Activated CD8-positive, alpha-beta memory T cell treated with anti-CD3 and anti-CD28 coated beads for 24 hours (primary cell): ENCODE results near the gene FAM171A1.
"Not testable (repeated sequence)": the region's sequence is repeated elsewhere in the genome, so short reads cannot be mapped to it uniquely, and the experiment has no call there.

Experiments
- DNase-seq: peaks from one replicate; pipeline ENCODE4 v3.0.0-alpha.2; 2020

FAM171A1 gene

GRCh38 chr10:15316145-15316544, 54.9 kb downstream of the FAM171A1 start:
- no peak for DNase-seq

GRCh38 chr10:15315286-15315685, 55.8 kb downstream of the FAM171A1 start:
- no peak for DNase-seq

- DNase-seq: no peak
Measured at GRCh38 chr10:15314482-15315045, 56.5 kb downstream of the FAM171A1 start.

- DNase-seq: no peak
Measured at GRCh38 chr10:15313843-15314242, 57.2 kb downstream of the FAM171A1 start.

GRCh38 chr10:15313047-15313446, 58.0 kb downstream of the FAM171A1 start:
- no peak for DNase-seq

GRCh38 chr10:15311569-15312280, 59.4 kb downstream of the FAM171A1 start:
- no peak for DNase-seq

- no peak for DNase-seq
Measured at GRCh38 chr10:15310776-15311568, 60.1 kb downstream of the FAM171A1 start.

GRCh38 chr10:15309221-15309620, 61.9 kb downstream of the FAM171A1 start:
- DNase-seq: no peak

GRCh38 chr10:15306735-15307280, 64.3 kb downstream of the FAM171A1 start:
- DNase-seq: no peak

GRCh38 chr10:15305634-15306033, 65.5 kb downstream of the FAM171A1 start:
- no peak for DNase-seq

GRCh38 chr10:15305161-15305560, 65.9 kb downstream of the FAM171A1 start:
- no peak for DNase-seq

GRCh38 chr10:15302188-15302956, 68.7 kb downstream of the FAM171A1 start:
- DNase-seq: not testable (repeated sequence)

- no peak for DNase-seq
Measured at GRCh38 chr10:15300697-15301096, 70.4 kb downstream of the FAM171A1 start.

GRCh38 chr10:15300145-15300544, 70.9 kb downstream of the FAM171A1 start:
- no peak for DNase-seq

- no peak for DNase-seq
Measured at GRCh38 chr10:15296701-15297100, 74.4 kb downstream of the FAM171A1 start.

- DNase-seq: no peak
Measured at GRCh38 chr10:15295537-15296325, 75.4 kb downstream of the FAM171A1 start.

- no peak for DNase-seq
Measured at GRCh38 chr10:15293862-15294842, 76.9 kb downstream of the FAM171A1 start.

- DNase-seq: no peak
Measured at GRCh38 chr10:15290671-15291070, 80.4 kb downstream of the FAM171A1 start.

GRCh38 chr10:15290150-15290549, 80.9 kb downstream of the FAM171A1 start:
- DNase-seq: no peak

- no peak for DNase-seq
Measured at GRCh38 chr10:15280974-15281373, 90.1 kb downstream of the FAM171A1 start.

- no peak for DNase-seq
Measured at GRCh38 chr10:15280462-15280861, 90.6 kb downstream of the FAM171A1 start.
